CD8-positive, alpha-beta memory T cell (primary cell): ENCODE data around the gene CLEC2D. TPM values are rescaled to one million over a fixed set of nuclear protein-coding genes. Genes with fewer than 3 reads are reported as not detected.
"Not testable (repeated sequence)": the region's sequence is repeated elsewhere in the genome, so short reads cannot be mapped to it uniquely, and the experiment has no call there.

Experiments
- CTCF ChIA-PET: fragments of 350-600 bp; sonication (Branson Sonifier 250); formaldehyde crosslinking; loops from one replicate; lab custom pipeline; 2021; ENCODE audit warnings: antibody characterized with exemption; lab: Charles Lee
- POLR2A ChIA-PET: fragments of 350-600 bp; sonication (Branson Sonifier 250); formaldehyde crosslinking; loops from one replicate; lab custom pipeline; 2021; ENCODE audit warnings: antibody characterized with exemption; lab: Charles Lee
- DNase-seq, 5 donors: peaks; one replicate each; pipeline versions ENCODE4 v3.0.0 to v3.0.0-alpha.2; 2020 to 2022; ENCODE audit warnings: mixed read lengths in 1 of 5
- H3K27ac ChIP-seq: one replicate; pipeline ENCODE4 v1.7.0; 2013; ENCODE audit warnings: low read depth, mild to moderate bottlenecking, low read length, moderate library complexity
- H3K27me3 ChIP-seq: 2 replicates; pipeline ENCODE4 v1.7.0; 2013; ENCODE audit warnings: low read length, mild to moderate bottlenecking; ENCODE audit not compliant: insufficient read depth, poor library complexity, severe bottlenecking
- H3K36me3 ChIP-seq: 2 replicates; pipeline ENCODE4 v1.7.0; 2013; ENCODE audit warnings: mild to moderate bottlenecking, low read length, moderate library complexity; ENCODE audit not compliant: insufficient read depth
- H3K4me1 ChIP-seq: 2 replicates; pipeline ENCODE4 v1.7.0; 2013; ENCODE audit warnings: mild to moderate bottlenecking, low read length, moderate library complexity; ENCODE audit not compliant: insufficient read depth
- H3K4me3 ChIP-seq: 2 replicates; pipeline ENCODE4 v1.7.0; 2013; ENCODE audit warnings: mild to moderate bottlenecking, low read length
- H3K9me3 ChIP-seq: 2 replicates; pipeline ENCODE4 v1.7.0; 2013; ENCODE audit warnings: mild to moderate bottlenecking, low read length
- H3K27ac Mint-ChIP-seq, 8 donors: one replicate each; pipeline ENCODE4 v1.8.0; 2020 to 2021; ENCODE audit warnings: mixed read lengths in 8 of 8, mild to moderate bottlenecking in 6 of 8, inconsistent platforms in 3 of 8, moderate library complexity in 3 of 8
- H3K27me3 Mint-ChIP-seq, 2 donors: one replicate each; pipeline ENCODE4 v1.8.0; 2020 to 2021; ENCODE audit warnings: mixed read lengths in 2 of 2, mild to moderate bottlenecking in 1 of 2, moderate library complexity in 1 of 2
- H3K36me3 Mint-ChIP-seq, 3 donors: one replicate each; pipeline ENCODE4 v1.8.0; 2020 to 2021; ENCODE audit warnings: mixed read lengths in 3 of 3, inconsistent platforms in 1 of 3, mild to moderate bottlenecking in 1 of 3
- H3K4me1 Mint-ChIP-seq, 3 donors: one replicate each; pipeline ENCODE4 v1.8.0; 2020 to 2021; ENCODE audit warnings: mixed read lengths in 3 of 3, inconsistent platforms in 1 of 3, mild to moderate bottlenecking in 1 of 3
- H3K4me3 Mint-ChIP-seq, 7 donors: one replicate each; pipeline ENCODE4 v1.8.0; 2020 to 2021; ENCODE audit warnings: mixed read lengths in 7 of 7, mild to moderate bottlenecking in 6 of 7, moderate library complexity in 4 of 7, inconsistent platforms in 2 of 7
- H3K9me3 Mint-ChIP-seq, 5 donors: one replicate each; pipeline ENCODE4 v1.8.0; 2020 to 2022; ENCODE audit warnings: mixed read lengths in 5 of 5, mild to moderate bottlenecking in 3 of 5, moderate library complexity in 2 of 5, inconsistent platforms in 1 of 5
- polyA plus RNA-seq: library from polyadenylated mRNA; unstranded; fragments of 300-500 nt; fragmentation: Illumina TruSeq; gene quantifications from one replicate; pipeline ENCODE4 v1.2.3, GENCODE V29; 2021
- total RNA-seq, 2 experiments: library from RNA; stranded (reverse); gene quantifications; one replicate each; pipeline ENCODE4 v1.2.3, GENCODE V29; 2021

The CLEC2D gene
- total and polyA plus RNA-seq, 3 experiments from 2014 or later: 311 to 340 (median 320) TPM

GRCh38 chr12:9636150-9636850, 33.2 kb upstream of the CLEC2D start:
- H3K27ac Mint-ChIP-seq: peak overlapping the region in 7 of 8 donors; percentile 1 to 69 (median 47)
- Histone ChIP-seq H3K36me3 (no peaks in the 10 kb centered on the region), H3K9me3 (no peaks in the 10 kb centered on the region), H3K4me1 (peaks cover 57% of the 10 kb centered on the region), H3K27me3 (no peaks in the 10 kb centered on the region), H3K4me3 (no peak overlapping the region), H3K27ac (no peak overlapping the region)
- CTCF ChIA-PET: interaction anchor here (0.8 to 6.3 kb wide), 8 partner anchors 11 to 115 kb away, joined by 3 to 80 read pairs (median 4); no protein-coding TSS in a partner anchor
- H3K9me3 Mint-ChIP-seq: peaks cover 0 to 6% (median 0%) of the 10 kb centered on the region in 5 donors
- peaks cover 2 to 21% (median 6%) of the 10 kb centered on the region in 3 donors for H3K36me3 Mint-ChIP-seq
- peaks cover 0 to 2% of the 10 kb centered on the region in 2 donors for H3K27me3 Mint-ChIP-seq
- peaks cover 49 to 80% (median 79%) of the 10 kb centered on the region in 3 donors for H3K4me1 Mint-ChIP-seq
- H3K4me3 Mint-ChIP-seq: peak overlapping the region in 1 of 7 donors; percentile 11
- no peak for DNase-seq
- POLR2A ChIA-PET: interaction anchor here (0.8 to 1.4 kb wide), 2 partner anchors 11 to 66 kb away, joined by 4 to 5 read pairs; no protein-coding TSS in a partner anchor

GRCh38 chr12:9636851-9637206, 32.7 kb upstream of the CLEC2D start:
- ChIA-PET CTCF (interaction anchor here (1.0 to 6.3 kb wide), 2 partner anchors 11 to 71 kb away, joined by 4 to 80 read pairs; no protein-coding TSS in a partner anchor), POLR2A (interaction anchor here (0.8 kb wide), 1 partner anchor 65 kb away, joined by 4 read pairs; no protein-coding TSS in a partner anchor)
- no peaks in the 10 kb centered on the region for H3K36me3 ChIP-seq
- peaks cover 57% of the 10 kb centered on the region for H3K4me1 ChIP-seq
- H3K4me1 Mint-ChIP-seq: peaks cover 49 to 84% (median 73%) of the 10 kb centered on the region in 3 donors
- peaks cover 1 to 18% (median 6%) of the 10 kb centered on the region in 3 donors for H3K36me3 Mint-ChIP-seq
- no peaks in the 10 kb centered on the region for H3K9me3 ChIP-seq
- H3K9me3 Mint-ChIP-seq: peaks cover 0 to 6% (median 0%) of the 10 kb centered on the region in 5 donors
- H3K27me3 Mint-ChIP-seq: peaks cover 0 to 2% of the 10 kb centered on the region in 2 donors
- no peaks in the 10 kb centered on the region for H3K27me3 ChIP-seq
- H3K4me3 Mint-ChIP-seq: peak overlapping the region in 1 of 7 donors; percentile 66
- peak overlapping the region in 1 of 8 donors; percentile 47 for H3K27ac Mint-ChIP-seq
- H3K4me3 ChIP-seq: no peak overlapping the region
- no peak overlapping the region for H3K27ac ChIP-seq
- no peak for DNase-seq

DNA sequence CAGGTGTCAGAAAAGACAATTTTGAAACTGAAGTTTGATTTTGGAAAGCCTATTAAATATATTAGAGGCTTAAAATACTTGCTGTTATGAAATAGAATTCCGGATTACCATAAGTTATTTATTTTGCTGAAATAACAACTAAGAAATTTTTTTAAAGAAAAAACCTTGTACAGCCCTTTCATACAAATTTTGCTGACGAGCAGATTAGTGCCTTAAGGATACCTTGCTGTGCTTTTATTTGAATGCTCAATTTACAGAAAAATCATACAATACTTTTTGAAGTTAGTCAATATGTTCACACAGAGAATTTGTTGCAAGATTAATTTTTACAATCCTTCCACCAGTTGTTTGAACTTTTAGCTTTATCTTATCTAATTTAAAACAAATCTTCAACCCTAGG, 29.5 kb upstream of the CLEC2D start:
- ChIA-PET CTCF (interaction anchor here (2.5 kb wide), 1 partner anchor 68 kb away, joined by 7 read pairs; no protein-coding TSS in a partner anchor), POLR2A (no interaction called here)
- H3K4me1 Mint-ChIP-seq: peaks cover 54 to 86% (median 72%) of the 10 kb centered on the region in 3 donors
- DNase-seq: no peak
- H3K27me3 ChIP-seq: no peaks in the 10 kb centered on the region
- H3K36me3 ChIP-seq: no peaks in the 10 kb centered on the region
- H3K9me3 ChIP-seq: no peaks in the 10 kb centered on the region
- peaks cover 0 to 2% of the 10 kb centered on the region in 2 donors for H3K27me3 Mint-ChIP-seq
- peaks cover 42% of the 10 kb centered on the region for H3K4me1 ChIP-seq
- no peak overlapping the region for H3K27ac ChIP-seq
- no peak overlapping the region for H3K4me3 ChIP-seq
- H3K27ac Mint-ChIP-seq: no peak overlapping the region
- peaks cover 0 to 10% (median 2%) of the 10 kb centered on the region in 5 donors for H3K9me3 Mint-ChIP-seq
- no peak overlapping the region for H3K4me3 Mint-ChIP-seq
- peaks cover 0 to 26% (median 4%) of the 10 kb centered on the region in 3 donors for H3K36me3 Mint-ChIP-seq

GRCh38 chr12:9642606-9643265, 26.8 kb upstream of the CLEC2D start:
- Histone ChIP-seq H3K27ac (no peak overlapping the region), H3K9me3 (no peaks in the 10 kb centered on the region), H3K4me1 (peaks cover 41% of the 10 kb centered on the region), H3K4me3 (no peak overlapping the region), H3K36me3 (no peaks in the 10 kb centered on the region), H3K27me3 (no peaks in the 10 kb centered on the region)
- peaks cover 3 to 30% (median 5%) of the 10 kb centered on the region in 3 donors for H3K36me3 Mint-ChIP-seq
- peaks cover 54 to 86% (median 73%) of the 10 kb centered on the region in 3 donors for H3K4me1 Mint-ChIP-seq
- H3K27me3 Mint-ChIP-seq: peaks cover 0 to under 1% of the 10 kb centered on the region in 2 donors
- CTCF ChIA-PET: interaction anchor here (1.5 to 2.1 kb wide), 2 partner anchors 57 to 65 kb away, joined by 3 to 8 read pairs; no protein-coding TSS in a partner anchor
- H3K27ac Mint-ChIP-seq: peak overlapping the region in 7 of 8 donors; percentile 54 to 86 (median 79)
- POLR2A ChIA-PET: interaction anchor here (1.2 kb wide), 1 partner anchor 8 kb away, joined by 3 read pairs; no protein-coding TSS in a partner anchor
- H3K9me3 Mint-ChIP-seq: peaks cover 2 to 12% (median 5%) of the 10 kb centered on the region in 5 donors
- DNase-seq: no peak
- peak overlapping the region in 4 of 7 donors; percentile 34 to 81 (median 56) for H3K4me3 Mint-ChIP-seq

GRCh38 chr12:9643266-9643660, 26.2 kb upstream of the CLEC2D start:
- peaks cover 37% of the 10 kb centered on the region for H3K4me1 ChIP-seq

DNA sequence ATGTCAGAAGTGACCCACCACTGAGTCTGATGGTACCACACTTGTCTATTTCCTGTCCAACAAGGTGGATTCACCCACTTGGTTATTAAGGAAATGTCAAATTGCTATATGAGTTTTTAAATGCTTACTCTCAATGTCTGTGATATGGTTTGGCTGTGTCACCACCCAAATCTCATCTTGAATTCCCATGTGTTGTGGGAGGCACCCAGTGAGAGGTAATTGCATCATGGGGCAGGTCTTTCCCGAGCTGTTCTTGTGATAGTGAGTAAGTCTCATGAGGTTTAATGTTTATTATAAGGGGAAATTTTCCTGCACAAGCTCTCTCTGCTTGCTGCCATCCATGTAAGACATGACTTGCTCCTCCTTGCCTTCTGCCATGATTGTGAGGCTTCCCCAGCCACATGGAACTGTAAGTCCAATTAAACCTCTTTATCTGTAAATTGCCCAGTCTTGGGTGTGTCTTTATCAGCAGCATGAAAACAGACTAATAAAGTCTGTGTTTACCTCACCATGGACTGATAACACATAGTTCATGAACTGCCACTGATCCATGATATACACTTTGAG, 24.4 kb upstream of the CLEC2D start:
- CTCF ChIA-PET: interaction anchor here (1.1 to 1.4 kb wide), 2 partner anchors 63 to 315 kb away, joined by 3 to 4 read pairs; no protein-coding TSS in a partner anchor
- Mint-ChIP-seq H3K36me3 (peaks cover 9 to 37% (median 25%) of the 10 kb centered on the region in 3 donors), H3K4me3 (peak overlapping the region in 2 of 7 donors; percentile 3 to 70), H3K4me1 (peaks cover 45 to 67% (median 56%) of the 10 kb centered on the region in 3 donors), H3K27ac (peak overlapping the region in 7 of 8 donors; percentile 2 to 68 (median 56))
- H3K36me3 ChIP-seq, DNase-seq, H3K4me3 ChIP-seq, H3K27me3 Mint-ChIP-seq, H3K27ac ChIP-seq, H3K9me3 ChIP-seq, H3K27me3 ChIP-seq, POLR2A ChIA-PET, H3K9me3 Mint-ChIP-seq: not testable (repeated sequence)
- H3K4me1 ChIP-seq: peaks cover 29% of the 10 kb centered on the region

More at GRCh38 chr12:9643266-9643660, 26.2 kb upstream of the CLEC2D start:
- Histone ChIP-seq H3K36me3 (no peaks in the 10 kb centered on the region), H3K27me3 (no peaks in the 10 kb centered on the region), H3K27ac (no peak overlapping the region), H3K4me3 (no peak overlapping the region), H3K9me3 (no peaks in the 10 kb centered on the region)
- H3K27ac Mint-ChIP-seq: peak overlapping the region in 6 of 8 donors; percentile 60 to 89 (median 82)
- H3K27me3 Mint-ChIP-seq: no peaks in the 10 kb centered on the region
- H3K36me3 Mint-ChIP-seq: peaks cover 3 to 30% (median 8%) of the 10 kb centered on the region in 3 donors
- ChIA-PET POLR2A (no interaction called here), CTCF (interaction anchor here (1.5 to 2.1 kb wide), 2 partner anchors 56 to 65 kb away, joined by 3 to 8 read pairs; no protein-coding TSS in a partner anchor)
- H3K9me3 Mint-ChIP-seq: peaks cover 2 to 12% (median 5%) of the 10 kb centered on the region in 5 donors
- no peak for DNase-seq
- peak overlapping the region in 4 of 7 donors; percentile 8 to 81 (median 58) for H3K4me3 Mint-ChIP-seq
- peaks cover 50 to 80% (median 69%) of the 10 kb centered on the region in 3 donors for H3K4me1 Mint-ChIP-seq
